GM19351 (cell line): ENCODE measurements around the gene DLG2.

ENCODE experiments used
- ATAC-seq: cut with Tn5 transposase; IDR thresholded peaks from one replicate; pipeline ENCODE4 v1.9.1; 2021; ENCODE audit warnings: mild to moderate bottlenecking, moderate library complexity; ENCODE audit not compliant: unreplicated experiment

Gene DLG2

GRCh38 chr11:84437071-84437980, 1189.8 kb downstream of the DLG2 start:
- peak; percentile 95 for ATAC-seq

- ATAC-seq = no peak
Observed at GRCh38 chr11:84430661-84431060, 1196.5 kb downstream of the DLG2 start.

GRCh38 chr11:84425673-84426072, 1201.5 kb downstream of the DLG2 start:
- ATAC-seq = no peak

- ATAC-seq = no peak
Observed at GRCh38 chr11:84420271-84420670, 1206.9 kb downstream of the DLG2 start.

- ATAC-seq = no peak
Observed at GRCh38 chr11:84419616-84420015, 1207.5 kb downstream of the DLG2 start.

- ATAC-seq = no peak
Observed at GRCh38 chr11:84414920-84415319, 1212.2 kb downstream of the DLG2 start.

GRCh38 chr11:84413549-84413948, 1213.6 kb downstream of the DLG2 start:
- ATAC-seq = no peak

- ATAC-seq = no peak
Observed at GRCh38 chr11:84412862-84413261, 1214.3 kb downstream of the DLG2 start.

GRCh38 chr11:84408946-84409411, 1218.2 kb downstream of the DLG2 start:
- no peak for ATAC-seq

GRCh38 chr11:84407091-84407490, 1220.1 kb downstream of the DLG2 start:
- no peak for ATAC-seq

- no peak for ATAC-seq
Observed at GRCh38 chr11:84398017-84398626, 1229.0 kb downstream of the DLG2 start.

- no peak for ATAC-seq
Observed at GRCh38 chr11:84396521-84396920, 1230.6 kb downstream of the DLG2 start.

- ATAC-seq = no peak
Observed at GRCh38 chr11:84390441-84391078, 1236.6 kb downstream of the DLG2 start.

GRCh38 chr11:84389696-84390095, 1237.4 kb downstream of the DLG2 start:
- ATAC-seq = no peak

GRCh38 chr11:84384731-84385130, 1242.4 kb downstream of the DLG2 start:
- peak; percentile 91 for ATAC-seq

- no peak for ATAC-seq
Observed at GRCh38 chr11:84383576-84383975, 1243.6 kb downstream of the DLG2 start.

- ATAC-seq = no peak
Observed at GRCh38 chr11:84381666-84382065, 1245.5 kb downstream of the DLG2 start.

- ATAC-seq = no peak
Observed at GRCh38 chr11:84372381-84372950, 1254.7 kb downstream of the DLG2 start.

GRCh38 chr11:84358034-84358433, 1269.1 kb downstream of the DLG2 start:
- no peak for ATAC-seq

GRCh38 chr11:84355911-84356310, 1271.2 kb downstream of the DLG2 start:
- ATAC-seq = no peak

- ATAC-seq = no peak
Observed at GRCh38 chr11:84345597-84345996, 1281.5 kb downstream of the DLG2 start.
